Transverse colon (tissue), 3 donors: ENCODE data around the gene RSF1.

Source experiments
- CTCF ChIP-seq, 5 experiments: fragments of 200-600 bp in 3 of 5; fragments of 450-650 bp in 2 of 5; sonication (generic) in 3 of 5; IDR thresholded peaks; 1 replicate in 2 of 5; 2 replicates in 3 of 5; pipeline ENCODE4 v1.5.1; 2016 to 2017; ENCODE audit warnings: antibody characterized with exemption in 5 of 5, inconsistent platforms in 3 of 5, mild to moderate bottlenecking in 2 of 5, moderate library complexity in 1 of 5
- EP300 ChIP-seq: sonication (generic); formaldehyde crosslinking; IDR thresholded peaks from one replicate; pipeline ENCODE4 v1.6.1; 2017; ENCODE audit warnings: antibody characterized with exemption, low read depth
- POLR2A ChIP-seq: fragments of 450-650 bp; IDR thresholded peaks from one replicate; pipeline ENCODE4 v1.6.1; 2016; ENCODE audit warnings: antibody characterized with exemption, mild to moderate bottlenecking, moderate library complexity

GRCh38 chr11:77665240-77665965, 155.1 kb downstream of the RSF1 start:
- TF ChIP-seq POLR2A: no peak
- no peak for TF ChIP-seq CTCF (IDR thresholded peaks at IDR 0.05)
- TF ChIP-seq EP300: no peak
